Thoracic aorta (tissue), 2 donors: ENCODE data around the gene PTCH2. TPM values are rescaled to one million over a fixed set of nuclear protein-coding genes. Genes with fewer than 3 reads are reported as not detected.

ENCODE experiments used
- ATAC-seq: fragments of 150-250 bp; one replicate; pipeline ENCODE4 v1.8.0; 2017; ENCODE audit warnings: low read depth; ENCODE audit not compliant: insufficient number of reproducible peaks, low FRiP score
- DNase-seq: peaks from one replicate; pipeline ENCODE4 v3.0.0-alpha.2; 2020; ENCODE audit warnings: low spot score
- H3K27ac ChIP-seq, 2 donors: fragments of 200-600 bp; sonication (generic); 1 replicate in 1 of 2; 2 replicates in 1 of 2; pipeline ENCODE4 v1.5.1; 2016; ENCODE audit warnings: mild to moderate bottlenecking in 2 of 2, moderate library complexity in 2 of 2
- H3K27me3 ChIP-seq: fragments of 200-600 bp; sonication (generic); replicated peaks from 2 replicates; pipeline ENCODE4 v1.6.0; 2016; ENCODE audit warnings: mild to moderate bottlenecking; ENCODE audit not compliant: insufficient read depth
- H3K36me3 ChIP-seq: fragments of 200-600 bp; sonication (generic); one replicate; pipeline ENCODE4 v1.5.1; 2016
- H3K4me1 ChIP-seq, 2 donors: fragments of 200-600 bp; sonication (generic); 1 replicate in 1 of 2; 2 replicates in 1 of 2; pipeline versions ENCODE4 v1.5.1 to v1.6.0; 2016; ENCODE audit warnings: low read depth in 2 of 2, mild to moderate bottlenecking in 1 of 2; ENCODE audit not compliant: control insufficient read depth in 1 of 2
- H3K4me3 ChIP-seq: fragments of 200-600 bp; sonication (generic); 2 replicates; pipeline ENCODE4 v1.5.1; 2016; ENCODE audit warnings: mild to moderate bottlenecking
- H3K9me3 ChIP-seq: fragments of 200-600 bp; sonication (generic); 2 replicates; pipeline ENCODE4 v1.5.1; 2016
- CTCF ChIP-seq: fragments of 200-600 bp; sonication (generic); IDR thresholded peaks from one replicate; pipeline ENCODE4 v1.5.1; 2019; ENCODE audit warnings: antibody characterized with exemption
- total RNA-seq, 2 donors: library from RNA; depleted of rRNA; stranded (reverse); fragments of >200 nt; gene quantifications; one replicate each; pipeline versions ENCODE4 v1.1.0 to v1.2.3, GENCODE V29; 2016

PTCH2 gene
- total RNA-seq, 2 donors from 2014 or later = 0.95 to 1.3 TPM

GRCh38 chr1:44803062-44803311 is 40.1 kb downstream of the PTCH2 start:
- H3K4me3 ChIP-seq = peak overlapping the region; percentile 94

GRCh38 chr1:44802306-44803061 is 40.6 kb downstream of the PTCH2 start:
- Histone ChIP-seq H3K27me3 (no peaks in the 10 kb centered on the region), H3K27ac (peak overlapping the region; percentile 97 to 99), H3K4me3 (peak overlapping the region; percentile 94), H3K9me3 (no peaks in the 10 kb centered on the region), H3K4me1 (peaks cover 34 to 64% of the 10 kb centered on the region in 2 donors), H3K36me3 (peaks cover 33% of the 10 kb centered on the region)
- DNase-seq (no peak), ATAC-seq (no peak)
- TF ChIP-seq CTCF = no peak

More at GRCh38 chr1:44803062-44803311, 40.1 kb downstream of the PTCH2 start:
- Histone ChIP-seq H3K9me3 (no peaks in the 10 kb centered on the region), H3K27me3 (no peaks in the 10 kb centered on the region), H3K36me3 (peaks cover 33% of the 10 kb centered on the region), H3K4me1 (peaks cover 36 to 69% of the 10 kb centered on the region in 2 donors), H3K27ac (peak overlapping the region; percentile 97 to 99)
- ATAC-seq (no peak), DNase-seq (no peak)
- no peak for TF ChIP-seq CTCF

GRCh38 chr1:44801491-44802305 is 41.4 kb downstream of the PTCH2 start:
- DNase-seq = no peak
- Histone ChIP-seq H3K27me3 (no peaks in the 10 kb centered on the region), H3K4me1 (peaks cover 30 to 56% of the 10 kb centered on the region in 2 donors), H3K27ac (peak overlapping the region; percentile 97 to 99), H3K36me3 (peaks cover 33% of the 10 kb centered on the region), H3K9me3 (no peaks in the 10 kb centered on the region), H3K4me3 (peak overlapping the region; percentile 94)
- no peak for TF ChIP-seq CTCF
- no peak for ATAC-seq

DNA sequence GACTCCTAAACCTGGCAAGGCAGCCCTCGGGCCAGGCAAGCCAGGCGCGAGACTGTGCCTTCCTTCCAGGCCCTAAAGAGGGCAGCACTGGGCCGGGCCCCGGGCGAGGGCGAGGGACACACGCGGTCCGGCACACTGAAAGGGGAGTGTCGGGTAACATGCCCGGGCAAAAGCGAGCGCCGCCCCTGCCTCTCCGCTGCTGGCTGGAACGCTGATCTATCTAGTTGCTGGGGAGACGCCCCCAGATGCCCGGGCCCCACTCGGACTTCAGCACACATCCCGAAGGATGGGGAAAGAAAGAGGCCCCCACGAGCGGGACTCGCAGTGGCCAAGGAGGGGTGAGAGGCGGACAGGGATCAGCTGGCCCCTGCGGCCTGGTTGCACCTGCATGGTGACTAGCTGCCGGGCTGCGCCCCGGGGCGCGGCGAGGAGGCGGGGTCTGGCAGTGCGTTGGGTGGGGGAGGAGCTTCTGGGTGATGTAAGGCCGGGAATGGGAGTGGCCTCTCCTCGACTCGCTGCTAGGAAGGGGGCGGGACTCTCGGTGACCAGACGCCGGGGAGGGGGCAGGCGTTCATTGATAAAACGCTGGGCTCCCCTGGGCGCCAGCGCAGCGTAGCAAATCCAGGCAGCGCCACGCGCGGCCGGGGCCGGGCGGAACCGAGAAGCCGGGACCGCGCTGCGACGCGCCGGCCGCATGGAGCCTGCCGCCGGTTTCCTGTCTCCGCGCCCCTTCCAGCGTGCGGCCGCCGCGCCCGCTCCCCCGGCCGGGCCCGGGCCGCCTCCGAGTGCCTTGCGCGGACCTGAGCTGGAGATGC is 43.1 kb downstream of the PTCH2 start, which contains the start of gene PLK3:
Gene PLK3 (plus strand): TSS at position 608 of the 815 bp plus-strand sequence. CDS start 87 bp downstream, at position 695.
- peak; percentile 91 for ATAC-seq
- Histone ChIP-seq H3K27me3 (no peaks in the 10 kb centered on the region), H3K27ac (peak within 1 kb of the TSS; percentile 97 to 99), H3K36me3 (peaks cover 22% of the 10 kb centered on the region), H3K9me3 (no peaks in the 10 kb centered on the region), H3K4me1 (peaks cover 20 to 38% of the 10 kb centered on the region in 2 donors), H3K4me3 (peak within 1 kb of the TSS; percentile 94)
- DNase-seq = peak; percentile 95
- TF ChIP-seq CTCF = peak; percentile 81
